Fibroblast of the conjunctiva (primary cell): ENCODE data around the gene SOCS4.
"Not testable (repeated sequence)": the region's sequence is repeated elsewhere in the genome, so short reads cannot be mapped to it uniquely, and the experiment has no call there.

Source experiments
- DNase-seq: peaks from one replicate; pipeline ENCODE4 v3.0.0-alpha.2; 2010; ENCODE audit warnings: low read depth

The SOCS4 gene

DNA sequence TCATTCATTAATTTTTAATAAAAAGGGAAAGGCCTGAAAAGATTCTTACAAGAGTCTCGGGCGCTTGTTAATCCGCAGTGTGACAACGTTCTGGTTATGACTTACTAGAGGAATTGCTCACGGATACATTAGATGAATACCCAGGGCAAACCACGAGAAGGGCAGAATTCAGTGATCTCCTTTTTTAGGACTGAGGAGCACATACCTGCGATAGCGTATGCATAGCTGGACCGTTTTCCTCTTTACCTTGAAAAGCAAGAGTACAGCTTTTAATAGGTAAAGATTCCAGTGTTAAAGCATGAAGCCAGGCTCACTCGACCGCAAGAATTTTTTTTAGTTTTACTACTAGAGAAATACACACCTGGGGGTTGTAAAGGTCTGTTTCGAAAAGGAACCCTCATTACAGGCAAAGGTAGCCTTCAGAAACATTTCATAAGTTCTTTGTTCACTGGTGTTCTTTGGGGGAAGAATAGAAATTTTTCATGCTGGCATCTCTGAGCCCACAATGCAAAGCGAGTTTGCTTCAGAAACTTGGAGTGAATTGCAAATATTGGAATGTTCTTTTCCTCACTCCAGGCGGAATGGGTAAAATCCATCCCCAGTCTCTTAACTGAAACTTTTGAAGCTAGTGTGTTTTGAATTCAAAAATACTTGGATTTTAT, 25.4 kb downstream of the SOCS4 start:
- DNase-seq: no peak

DNA sequence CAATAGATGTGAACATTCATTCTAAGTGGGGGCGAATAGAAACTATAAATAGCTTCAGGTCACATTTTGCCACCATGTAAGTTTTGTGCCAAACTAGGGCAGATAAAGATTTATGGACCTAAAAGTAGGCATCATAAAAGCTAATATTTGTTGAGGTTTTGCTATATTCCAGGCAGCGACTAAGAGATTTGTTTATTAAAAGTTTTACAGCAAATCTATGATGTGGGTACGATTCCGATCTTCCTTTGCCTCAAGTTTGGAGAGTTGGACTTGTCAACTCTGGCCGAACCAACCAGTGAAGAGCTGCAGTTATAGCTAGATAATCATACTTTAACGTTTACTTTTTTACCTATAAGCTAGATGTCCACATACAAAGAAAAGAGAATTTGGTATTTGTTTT, 26.0 kb downstream of the SOCS4 start:
- no peak for DNase-seq

DNA sequence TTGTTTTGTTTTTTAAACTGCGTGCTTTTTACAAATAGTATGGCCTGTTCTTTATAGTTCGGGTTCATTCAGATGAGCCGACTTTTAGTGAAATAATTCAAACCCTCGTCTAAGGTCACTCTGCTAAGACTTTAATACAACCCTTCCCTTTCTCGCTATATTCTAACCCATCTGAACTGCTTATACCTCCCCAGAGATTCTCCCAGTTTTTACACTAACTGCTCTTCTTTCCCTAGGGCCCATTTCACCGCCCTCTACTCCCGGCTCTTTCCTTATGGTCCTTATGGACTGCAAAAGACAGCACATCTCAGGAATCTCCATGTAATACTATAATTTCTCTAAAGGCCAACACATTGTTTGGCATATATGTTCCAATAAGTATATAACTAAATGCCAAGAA, 26.5 kb downstream of the SOCS4 start:
- no peak for DNase-seq

DNA sequence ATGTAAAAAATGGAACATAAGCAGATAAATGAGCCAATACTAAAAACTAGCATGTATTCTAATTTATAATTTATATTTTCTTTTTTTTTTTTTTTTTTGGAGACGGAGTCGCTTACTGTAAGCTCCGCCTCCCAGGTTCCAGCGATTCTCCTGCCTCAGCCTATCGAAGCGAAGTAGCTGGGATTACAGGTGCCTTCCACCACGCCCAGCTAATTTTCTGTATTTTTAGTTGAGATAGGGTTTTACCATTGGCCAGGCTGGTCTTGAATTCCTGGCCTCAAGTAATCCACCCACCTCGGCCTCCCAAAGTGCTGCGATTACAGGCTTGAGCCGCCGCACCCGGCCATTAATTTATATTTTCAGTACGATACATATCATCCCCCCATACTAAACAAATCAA, 27.1 kb downstream of the SOCS4 start:
- no peak for DNase-seq

DNA sequence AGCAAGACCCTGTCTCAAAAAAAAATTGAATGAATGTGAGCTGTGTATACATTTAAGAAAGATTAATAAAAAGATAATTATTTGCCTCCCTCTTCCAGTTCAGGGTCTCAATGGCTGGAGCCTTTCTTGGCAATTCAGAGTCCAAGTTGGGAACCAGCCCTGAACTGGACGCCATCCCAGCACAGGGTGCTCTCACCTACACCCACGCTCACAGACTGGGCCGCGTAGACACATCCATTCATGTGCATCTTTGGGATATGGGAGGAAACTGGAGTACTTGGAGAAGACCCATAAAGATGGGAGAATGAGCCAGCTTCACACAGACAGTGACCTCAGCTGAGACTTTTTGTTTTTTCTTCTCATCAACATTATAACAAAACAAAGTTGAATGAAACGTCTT, 30.9 kb downstream of the SOCS4 start:
- no peak for DNase-seq

DNA sequence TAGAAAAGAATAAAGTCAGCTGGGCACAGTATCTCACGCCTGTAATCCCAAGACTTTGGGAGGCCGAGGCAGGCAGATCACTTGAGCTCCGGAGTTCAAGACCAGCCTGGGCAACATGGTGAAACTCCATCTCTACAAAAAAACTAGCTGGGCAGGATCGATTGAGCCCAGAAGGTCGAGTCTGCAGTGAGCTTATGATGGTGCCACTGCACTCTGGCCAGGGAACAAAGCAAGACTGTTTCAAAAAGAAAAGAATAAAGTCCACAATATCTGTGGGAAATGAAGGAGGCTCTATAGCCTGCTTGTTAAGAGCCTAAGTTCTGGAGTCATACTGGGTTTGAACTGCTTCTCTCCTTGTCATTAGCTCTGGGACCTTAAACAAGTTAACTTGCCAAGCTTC, 32.3 kb downstream of the SOCS4 start:
- no peak for DNase-seq

DNA sequence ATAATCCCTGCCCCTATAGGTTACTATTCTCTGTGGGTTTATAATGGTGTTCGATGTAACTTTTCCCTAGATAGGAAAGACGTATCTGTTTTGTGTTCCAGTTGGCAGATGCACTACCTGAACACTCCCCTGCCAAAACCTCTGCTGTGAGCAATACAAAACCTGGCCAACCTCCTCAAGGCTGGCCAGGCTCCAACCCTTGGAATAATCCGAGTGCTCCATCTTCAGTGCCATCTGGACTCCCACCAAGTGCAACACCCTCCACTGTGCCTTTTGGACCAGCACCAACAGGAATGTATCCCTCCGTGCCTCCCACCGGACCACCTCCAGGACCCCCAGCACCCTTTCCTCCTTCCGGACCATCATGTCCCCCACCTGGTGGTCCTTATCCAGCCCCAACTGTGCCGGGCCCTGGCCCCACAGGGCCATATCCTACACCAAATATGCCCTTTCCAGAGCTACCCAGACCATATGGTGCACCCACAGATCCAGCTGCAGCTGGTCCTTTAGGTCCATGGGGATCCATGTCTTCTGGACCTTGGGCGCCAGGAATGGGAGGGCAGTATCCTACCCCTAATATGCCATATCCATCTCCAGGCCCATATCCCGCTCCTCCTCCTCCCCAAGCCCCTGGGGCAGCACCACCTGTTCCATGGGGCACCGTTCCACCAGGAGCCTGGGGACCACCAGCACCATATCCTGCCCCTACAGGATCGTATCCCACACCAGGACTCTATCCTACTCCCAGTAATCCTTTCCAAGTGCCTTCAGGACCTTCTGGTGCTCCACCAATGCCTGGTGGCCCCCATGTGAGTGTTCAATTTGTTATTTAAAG, 35.7 kb downstream of the SOCS4 start:
- DNase-seq: no peak

DNA sequence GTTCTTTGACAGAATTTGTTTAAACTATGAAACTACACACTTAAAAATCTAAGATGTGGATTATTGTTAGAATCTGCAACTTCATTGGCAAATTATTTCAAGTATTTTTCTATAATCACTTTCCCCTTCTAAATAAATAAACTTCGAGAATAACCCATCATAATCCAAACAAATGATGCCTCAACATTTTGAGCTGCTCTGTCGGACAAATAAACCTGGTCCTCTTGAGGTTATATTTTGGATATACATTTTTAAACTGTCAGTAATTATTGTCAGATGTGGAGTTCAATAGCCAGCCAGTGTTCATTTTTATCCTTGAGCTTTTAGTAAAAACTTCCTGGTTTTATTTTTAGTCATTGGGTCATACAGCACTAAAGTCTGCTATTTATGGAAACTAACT, 37.9 kb downstream of the SOCS4 start:
- DNase-seq: not testable (repeated sequence)

DNA sequence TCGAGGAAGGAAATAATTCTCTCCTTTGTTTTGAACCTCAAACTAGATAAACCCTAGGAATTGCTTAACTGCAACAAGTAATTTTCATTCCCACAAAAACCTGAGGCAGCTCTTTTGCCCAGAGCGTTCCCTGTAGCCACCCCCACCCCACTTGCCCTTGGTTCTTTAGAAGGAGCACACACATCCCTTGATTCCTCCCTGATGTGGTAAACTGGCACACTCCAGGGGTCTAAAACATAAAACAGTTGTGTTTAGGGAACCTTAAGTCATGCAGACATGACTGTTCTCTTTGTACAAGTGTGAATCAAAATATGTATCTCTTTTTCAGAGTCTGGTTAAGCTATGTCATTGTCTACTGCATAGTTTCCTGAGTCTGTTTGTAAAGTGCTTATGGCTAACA, 38.4 kb downstream of the SOCS4 start:
- DNase-seq: no peak

DNA sequence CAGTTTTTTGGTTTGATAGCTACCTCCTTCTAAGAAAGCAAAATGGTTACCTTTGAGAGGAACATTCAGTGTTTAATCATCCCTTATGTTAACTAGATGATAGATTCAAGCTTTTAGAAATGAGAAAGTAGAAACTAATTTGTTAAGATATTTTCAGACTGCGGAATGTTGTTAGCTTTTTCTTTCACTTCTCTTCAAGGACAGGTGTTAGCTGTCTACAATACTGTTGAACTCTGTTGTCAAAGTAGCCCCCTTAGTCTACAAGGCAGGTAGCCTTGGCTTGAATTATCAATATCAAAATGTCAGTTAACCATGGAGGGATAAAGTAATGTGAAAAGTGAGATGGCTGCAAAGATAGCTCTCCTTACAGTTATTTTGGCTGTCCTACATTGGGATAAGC, 39.2 kb downstream of the SOCS4 start:
- DNase-seq: no peak

DNA sequence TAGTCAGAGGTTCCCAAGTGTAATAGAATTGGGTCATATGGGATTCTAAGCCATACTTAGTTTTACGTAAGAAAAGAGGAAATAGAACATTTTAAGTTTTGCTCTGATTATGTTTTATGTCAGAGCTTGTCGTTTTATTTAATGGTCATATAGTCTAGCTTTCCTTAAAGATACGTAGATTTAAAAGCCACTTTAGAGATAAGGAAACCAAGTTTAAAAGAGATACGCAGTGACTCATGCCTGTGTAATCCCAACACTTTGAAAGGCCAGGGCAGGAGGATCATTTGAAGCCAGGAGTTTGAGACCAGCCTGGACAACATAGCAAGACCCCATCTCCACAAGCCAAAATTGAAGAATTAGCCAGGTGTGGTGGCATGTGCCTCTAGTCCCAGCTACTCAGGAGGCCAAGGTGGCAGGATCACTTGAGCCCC, 44.0 kb downstream of the SOCS4 start:
- DNase-seq: no peak

DNA sequence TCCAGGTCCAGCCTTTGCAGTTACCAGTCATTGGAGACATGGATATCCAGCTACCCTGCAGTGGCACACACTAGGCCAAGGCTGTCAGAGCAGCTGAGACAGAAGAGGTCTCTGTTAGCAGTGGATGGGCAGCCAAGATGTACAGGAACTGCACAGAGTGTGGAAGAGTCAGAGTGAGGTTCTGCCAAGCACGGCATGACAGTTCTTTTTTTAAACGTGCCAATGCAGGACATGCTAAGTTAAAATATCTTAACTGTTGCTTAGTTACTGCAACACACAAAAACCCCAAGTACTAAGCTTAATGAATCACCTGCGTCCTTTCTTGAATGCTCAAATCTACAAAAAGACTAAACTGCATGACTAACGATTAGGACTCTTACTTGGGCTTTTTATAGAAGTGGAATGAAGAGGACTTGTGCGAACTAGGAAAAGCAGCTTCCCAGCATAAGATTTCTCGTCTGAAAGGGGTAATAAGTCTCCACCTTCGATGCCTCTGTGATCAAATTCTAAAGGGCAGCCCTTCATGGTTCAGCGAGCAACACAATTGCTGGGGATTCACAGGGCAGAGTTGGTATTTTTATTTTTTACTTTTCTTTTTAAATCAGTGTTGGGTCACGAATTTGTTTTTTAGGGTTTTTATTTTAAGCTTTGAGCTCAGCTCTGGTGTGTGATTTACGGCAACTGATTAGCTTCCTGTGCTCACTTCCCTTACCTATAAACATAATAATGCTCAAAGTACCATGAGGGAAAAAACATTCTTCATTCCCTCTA, 45.0 kb downstream of the SOCS4 start:
- no peak for DNase-seq

DNA sequence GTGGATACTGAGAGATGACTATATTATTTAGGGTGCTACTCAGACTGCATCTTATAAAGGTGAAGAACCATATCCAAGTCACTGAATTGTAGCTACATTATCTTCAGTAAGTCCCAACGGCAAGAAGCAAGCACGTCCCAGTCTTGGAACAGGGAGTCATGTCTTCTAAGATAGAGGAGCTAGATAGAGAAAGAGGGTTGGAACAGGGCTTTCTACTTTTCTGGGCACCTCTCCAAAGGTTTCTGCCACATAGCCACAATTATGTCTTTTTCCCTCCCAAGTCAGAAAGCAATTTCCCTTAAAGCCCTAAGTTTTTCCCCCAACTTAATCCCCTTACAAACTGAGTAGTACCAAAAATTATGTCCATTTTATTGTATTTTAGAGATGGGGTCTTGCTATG, 46.8 kb downstream of the SOCS4 start:
- DNase-seq: no peak

DNA sequence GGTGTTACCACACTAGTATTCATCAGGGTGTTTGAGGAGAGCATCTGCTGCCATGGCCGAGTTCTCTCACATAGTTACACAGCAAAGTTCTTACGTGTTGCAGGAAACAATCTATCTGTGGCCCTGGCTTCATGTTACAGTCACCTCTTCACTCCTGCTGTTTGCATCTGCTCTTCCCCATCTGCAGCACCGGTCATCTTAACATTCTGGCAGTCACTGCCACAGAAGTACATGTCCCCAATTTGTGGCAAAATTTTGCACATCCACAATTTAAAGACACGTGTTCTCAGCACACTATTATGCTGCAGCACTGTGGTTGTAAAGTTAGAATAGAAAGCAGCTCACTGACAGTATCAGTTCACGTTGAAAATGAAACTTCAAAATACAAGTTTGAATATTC, 47.6 kb downstream of the SOCS4 start:
- DNase-seq: no peak

DNA sequence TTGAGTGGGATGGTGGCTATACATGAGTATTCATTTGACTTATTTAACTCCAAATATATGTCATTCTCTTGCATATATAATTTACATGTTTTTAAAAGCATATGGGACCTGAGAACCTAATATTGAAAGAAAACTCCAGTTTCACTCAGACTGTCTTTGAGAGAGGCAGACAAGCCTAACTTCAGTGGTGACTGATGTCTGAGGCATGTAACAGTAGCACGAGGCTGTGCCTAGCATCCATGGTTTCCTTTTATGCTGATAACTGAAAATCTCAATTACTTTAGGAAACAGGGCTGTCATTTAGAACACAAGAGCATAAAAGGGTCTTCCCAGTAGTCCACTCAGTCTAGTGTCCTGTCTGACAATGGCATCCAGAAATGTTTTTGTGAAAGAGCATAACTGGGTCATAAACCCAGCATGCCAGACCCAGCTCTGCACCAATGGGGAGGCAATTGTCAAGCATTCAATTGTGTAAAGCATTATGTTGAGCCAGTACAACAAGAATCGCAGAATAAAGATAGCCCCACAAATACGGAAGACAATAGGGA, 48.7 kb downstream of the SOCS4 start:
- no peak for DNase-seq

DNA sequence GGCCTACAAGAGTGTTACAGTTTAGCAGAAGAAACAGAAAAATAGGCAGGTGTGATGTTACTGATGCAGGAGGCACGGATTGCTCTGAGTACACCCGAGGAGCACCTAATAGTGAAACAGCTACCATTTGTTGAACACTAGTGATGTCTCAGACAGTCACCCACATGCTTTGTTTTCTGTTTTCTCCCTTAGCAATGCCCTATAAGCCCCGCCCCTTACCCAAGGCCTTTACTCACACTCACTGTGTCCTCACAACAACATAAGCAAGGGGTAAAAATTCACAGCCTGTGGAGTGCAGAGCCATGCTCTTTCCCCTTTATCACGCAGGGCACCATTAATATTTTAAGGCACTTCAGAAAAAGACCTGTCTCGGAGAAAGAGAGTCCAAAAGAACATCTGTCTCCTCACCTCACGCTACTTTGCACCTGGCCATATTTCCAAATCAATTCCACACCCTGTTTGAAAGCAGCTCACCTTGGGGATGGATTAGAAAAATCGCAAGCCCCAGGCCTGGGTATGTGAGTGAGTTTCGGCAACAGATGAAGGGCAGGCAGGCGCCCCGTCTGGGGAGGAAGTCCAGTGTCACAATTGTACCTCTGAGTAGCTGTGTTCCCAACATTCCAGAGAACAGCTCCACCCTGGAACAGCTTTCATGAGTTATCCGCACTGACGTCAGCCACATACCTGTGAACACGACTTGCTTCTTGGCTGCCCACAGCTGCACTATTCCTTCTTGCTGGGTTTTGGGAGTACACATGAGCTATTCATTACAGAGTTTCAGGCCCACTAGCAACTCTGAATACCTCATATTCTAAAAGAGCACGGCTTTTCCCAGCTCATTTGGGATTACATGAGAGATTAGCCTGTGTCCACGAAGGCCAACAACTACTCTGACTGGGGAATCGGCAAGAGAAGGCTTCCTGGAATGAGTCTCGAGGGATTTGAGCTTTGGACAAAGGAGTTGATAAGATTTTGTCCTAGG, 50.4 kb downstream of the SOCS4 start:
- no peak for DNase-seq

DNA sequence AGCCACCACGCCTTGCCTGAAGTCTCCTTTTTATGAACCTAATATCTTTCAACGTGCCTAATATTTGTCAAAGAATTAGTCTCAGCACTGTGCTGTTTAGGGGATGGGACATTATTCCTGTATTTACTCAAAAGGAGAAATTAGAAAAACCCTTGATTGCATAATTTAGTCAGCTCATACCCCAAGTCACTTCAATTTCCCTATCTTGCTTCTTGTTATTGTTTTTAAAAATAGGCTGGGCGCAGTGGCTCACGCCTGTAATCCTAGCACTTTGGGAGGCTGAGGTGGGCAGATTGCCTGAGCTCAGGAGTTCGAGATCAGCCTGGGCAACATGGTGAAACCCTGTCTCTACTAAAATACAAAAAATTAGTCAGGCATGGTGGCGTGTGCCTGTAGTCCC, 52.9 kb downstream of the SOCS4 start:
- not testable (repeated sequence) for DNase-seq

DNA sequence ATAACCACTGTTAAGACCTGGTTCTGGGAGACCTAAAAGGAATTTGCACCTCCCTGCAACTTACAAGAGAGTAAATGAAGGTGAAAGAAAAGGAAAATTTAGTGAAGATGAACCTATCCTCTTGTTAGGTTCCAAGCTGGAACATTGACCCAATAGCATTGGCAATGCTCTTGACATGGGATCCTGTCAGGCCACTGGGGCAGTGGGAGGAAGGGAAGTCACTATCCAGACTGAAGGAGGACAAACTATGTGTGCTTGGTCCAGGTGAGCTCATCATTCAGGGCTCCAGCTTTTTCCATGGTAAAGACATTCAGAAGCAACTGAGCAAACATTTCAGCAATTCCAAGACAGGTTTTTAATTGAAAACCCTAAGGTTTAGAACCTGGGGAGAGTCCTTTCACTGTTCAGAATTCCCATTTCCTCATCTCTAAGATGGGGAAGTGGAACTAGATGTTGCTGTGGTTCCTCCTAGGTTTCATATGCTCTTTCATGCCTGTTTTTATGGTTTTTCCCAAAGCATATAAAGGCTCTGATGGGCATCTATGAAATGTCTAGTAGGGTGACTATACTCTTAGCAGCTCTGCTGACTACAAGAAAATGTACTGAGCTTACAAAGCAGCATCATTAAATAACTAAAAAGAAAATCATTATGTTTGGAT, 57.5 kb downstream of the SOCS4 start:
- DNase-seq: no peak

DNA sequence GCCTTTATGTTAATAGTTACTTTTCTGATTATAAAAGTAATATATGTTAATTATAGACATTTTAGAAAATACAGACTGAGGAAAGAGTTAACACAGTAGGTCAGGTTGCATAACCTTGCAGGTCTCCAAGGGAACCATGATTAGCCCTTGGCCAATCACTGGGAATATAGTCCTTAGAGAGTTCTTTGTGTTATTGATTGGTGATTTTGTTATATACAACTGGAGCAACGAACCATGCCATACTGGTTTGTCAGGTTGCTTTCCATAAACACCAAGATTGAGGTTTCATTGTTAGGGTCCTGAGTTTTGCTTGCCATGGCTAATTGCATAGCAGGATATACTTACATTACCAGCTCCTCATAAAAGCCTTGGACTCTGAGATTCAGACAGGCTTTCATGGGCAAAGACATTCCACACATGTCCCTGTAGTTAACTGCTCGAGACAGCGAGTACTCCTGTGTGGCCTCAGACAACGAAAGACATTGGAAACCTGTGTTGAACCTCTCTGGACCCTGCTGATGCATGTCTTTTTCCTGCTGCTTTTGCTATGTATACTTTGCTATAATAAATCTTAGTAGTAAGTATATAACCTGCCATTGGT, 58.1 kb downstream of the SOCS4 start:
- DNase-seq: no peak

DNA sequence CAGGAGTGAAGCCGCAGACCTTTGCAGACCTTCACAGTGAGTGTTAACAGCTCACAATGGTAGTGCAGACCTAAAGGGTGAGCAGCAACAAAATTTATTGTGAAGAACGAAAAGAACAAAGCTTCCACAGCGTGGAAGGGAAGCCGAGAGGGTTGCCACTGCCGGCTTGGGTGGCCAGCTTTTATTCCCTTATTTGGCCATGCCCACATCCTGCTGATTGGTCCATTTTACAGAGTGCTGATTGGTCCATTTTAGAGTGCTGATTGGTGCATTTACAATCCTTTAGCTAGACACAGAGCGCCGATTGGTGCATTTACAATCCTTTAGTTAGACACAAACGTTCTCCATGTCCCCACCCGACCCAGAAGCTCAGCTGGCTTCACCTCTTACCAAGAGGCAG, 59.9 kb downstream of the SOCS4 start:
- no peak for DNase-seq

DNA sequence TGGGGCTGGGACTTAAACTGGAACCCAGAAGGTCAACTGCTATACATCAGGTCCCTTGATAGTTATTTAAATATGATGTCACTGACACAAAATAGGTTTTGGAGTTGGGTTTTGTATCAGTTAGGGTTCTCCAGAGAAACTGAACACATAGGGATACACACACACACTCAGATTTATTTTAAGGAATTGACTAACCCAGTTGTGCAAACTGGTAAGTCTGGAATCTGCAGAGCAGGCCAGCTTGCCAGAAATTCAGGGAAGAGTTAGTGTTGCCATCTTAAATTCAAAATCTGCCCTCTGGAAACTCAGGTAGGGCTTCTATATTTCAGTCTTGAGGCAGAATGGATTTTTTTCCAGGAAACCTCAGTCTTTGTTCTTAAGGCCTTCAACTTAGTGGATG, 61.3 kb downstream of the SOCS4 start:
- no peak for DNase-seq
